Measurements from ENCODE around the gene SRP54. TPM values are rescaled to one million over a fixed set of nuclear protein-coding genes. Genes with fewer than 3 reads are reported as not detected.

SRP54 gene
- total and polyA plus RNA-seq, 2 of the 13 experiments (the other 11 are each of a cell fraction or from before 2014, with no cell fraction given): 42.2 to 207 TPM

GRCh38 chr14:35046048-35046750 lies 63.4 kb downstream of the SRP54 start, which contains the start of gene FAM177A1 (continued):
- TF ChIP-seq, protein P1, sequence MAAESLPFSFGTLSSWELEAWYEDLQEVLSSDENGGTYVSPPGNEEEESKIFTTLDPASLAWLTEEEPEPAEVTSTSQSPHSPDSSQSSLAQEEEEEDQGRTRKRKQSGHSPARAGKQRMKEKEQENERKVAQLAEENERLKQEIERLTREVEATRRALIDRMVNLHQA (CRISPR knock-in tag; IDR thresholded peaks at IDR 0.05): no peak; the same call in 1 of the 2 replicates
- TF ChIP-seq SKI (IDR thresholded peaks at IDR 0.05; ENCODE audit: partially characterized antibody) (peak; percentile 93), ZNF792 (CRISPR knock-in tag; IDR thresholded peaks at IDR 0.05) (peak; percentile 86), ZFP37 (CRISPR knock-in tag; IDR thresholded peaks at IDR 0.05; ENCODE audit: borderline replicate concordance) (peak; percentile 77), ZNF350 (CRISPR knock-in tag; IDR thresholded peaks at IDR 0.05; ENCODE audit: borderline replicate concordance, low read depth) (peak; percentile 95; the same call in 1 of the 2 replicates), YEATS2 (CRISPR knock-in tag; IDR thresholded peaks at IDR 0.05; ENCODE audit: borderline replicate concordance) (peak; percentile 90), HHEX (CRISPR knock-in tag; IDR thresholded peaks at IDR 0.05) (peak; percentile 58; the same call in 1 of the 2 replicates), SKIL (CRISPR knock-in tag; IDR thresholded peaks at IDR 0.05; ENCODE audit: borderline replicate concordance) (peak; percentile 82; the same call in 1 of the 2 replicates), MYNN (CRISPR knock-in tag; IDR thresholded peaks at IDR 0.05; ENCODE audit: low read depth) (peak; percentile 80; the same call in 1 of the 2 replicates), ZNF850 (CRISPR knock-in tag; conservative IDR thresholded peaks at IDR 0.05) (peak; percentile 84), POLR2A (IDR thresholded peaks at IDR 0.05; ENCODE audit: insufficient read depth in 1 of 2, low read depth in 2 of 2, low read length in 2 of 2) (peak; percentile 93 to 96), ZNF230 (CRISPR knock-in tag; IDR thresholded peaks at IDR 0.05) (peak; percentile 99), KLF15 (CRISPR knock-in tag; IDR thresholded peaks at IDR 0.05; ENCODE audit: borderline replicate concordance) (0 out of 2 replicates have a peak, but pooled peaks have one; percentile 21), ZNF530 (CRISPR knock-in tag; IDR thresholded peaks at IDR 0.05; ENCODE audit: low read depth) (no peak), ZBTB7A (CRISPR knock-in tag; IDR thresholded peaks at IDR 0.05) (peak; percentile 56; the same call in 1 of the 2 replicates), HNRNPL (IDR thresholded peaks at IDR 0.05; ENCODE audit: low read depth, low read length) (no peak), KMT2B (CRISPR knock-in tag; IDR thresholded peaks at IDR 0.05) (peak; percentile 98), FIP1L1 (IDR thresholded peaks at IDR 0.05; ENCODE audit: borderline replicate concordance, insufficient read depth, low read depth, low read length) (peak; percentile 93; the same call in 1 of the 2 replicates), ARNT2 (CRISPR knock-in tag; IDR thresholded peaks at IDR 0.05; ENCODE audit: low read depth) (peak; percentile 99), ZMYM4 (CRISPR knock-in tag; IDR thresholded peaks at IDR 0.05) (peak; percentile 95; the same call in 1 of the 2 replicates)
- TF ChIP-seq, protein P2, sequence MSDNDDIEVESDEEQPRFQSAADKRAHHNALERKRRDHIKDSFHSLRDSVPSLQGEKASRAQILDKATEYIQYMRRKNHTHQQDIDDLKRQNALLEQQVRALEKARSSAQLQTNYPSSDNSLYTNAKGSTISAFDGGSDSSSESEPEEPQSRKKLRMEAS (IDR thresholded peaks at IDR 0.05): peak; percentile 75
- TF ChIP-seq, protein P3, sequence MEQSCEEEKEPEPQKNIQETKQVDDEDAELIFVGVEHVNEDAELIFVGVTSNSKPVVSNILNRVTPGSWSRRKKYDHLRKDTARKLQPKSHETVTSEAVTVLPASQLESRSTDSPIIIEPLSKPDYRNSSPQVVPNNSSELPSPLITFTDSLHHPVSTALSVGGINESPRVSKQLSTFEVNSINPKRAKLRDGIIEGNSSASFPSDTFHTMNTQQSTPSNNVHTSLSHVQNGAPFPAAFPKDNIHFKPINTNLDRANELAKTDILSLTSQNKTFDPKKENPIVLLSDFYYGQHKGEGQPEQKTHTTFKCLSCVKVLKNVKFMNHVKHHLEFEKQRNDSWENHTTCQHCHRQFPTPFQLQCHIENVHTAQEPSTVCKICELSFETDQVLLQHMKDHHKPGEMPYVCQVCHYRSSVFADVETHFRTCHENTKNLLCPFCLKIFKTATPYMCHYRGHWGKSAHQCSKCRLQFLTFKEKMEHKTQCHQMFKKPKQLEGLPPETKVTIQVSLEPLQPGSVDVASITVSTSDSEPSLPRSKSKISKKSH (CRISPR knock-in tag; IDR thresholded peaks at IDR 0.05; ENCODE audit: borderline replicate concordance): peak; percentile 98
- TF ChIP-seq, protein P4, sequence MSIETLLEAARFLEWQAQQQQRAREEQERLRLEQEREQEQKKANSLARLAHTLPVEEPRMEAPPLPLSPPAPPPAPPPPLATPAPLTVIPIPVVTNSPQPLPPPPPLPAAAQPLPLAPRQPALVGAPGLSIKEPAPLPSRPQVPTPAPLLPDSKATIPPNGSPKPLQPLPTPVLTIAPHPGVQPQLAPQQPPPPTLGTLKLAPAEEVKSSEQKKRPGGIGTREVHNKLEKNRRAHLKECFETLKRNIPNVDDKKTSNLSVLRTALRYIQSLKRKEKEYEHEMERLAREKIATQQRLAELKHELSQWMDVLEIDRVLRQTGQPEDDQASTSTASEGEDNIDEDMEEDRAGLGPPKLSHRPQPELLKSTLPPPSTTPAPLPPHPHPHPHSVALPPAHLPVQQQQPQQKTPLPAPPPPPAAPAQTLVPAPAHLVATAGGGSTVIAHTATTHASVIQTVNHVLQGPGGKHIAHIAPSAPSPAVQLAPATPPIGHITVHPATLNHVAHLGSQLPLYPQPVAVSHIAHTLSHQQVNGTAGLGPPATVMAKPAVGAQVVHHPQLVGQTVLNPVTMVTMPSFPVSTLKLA (IDR thresholded peaks at IDR 0.05): peak; percentile 40
- TF ChIP-seq, protein P5, sequence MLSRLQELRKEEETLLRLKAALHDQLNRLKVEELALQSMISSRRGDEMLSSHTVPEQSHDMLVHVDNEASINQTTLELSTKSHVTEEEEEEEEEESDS (CRISPR knock-in tag; IDR thresholded peaks at IDR 0.05; ENCODE audit: borderline replicate concordance): peak; percentile 33; the same call in 1 of the 2 replicates
